Lower lobe of right lung (tissue), 2 donors: ENCODE results near the gene PTBP1. TPM values are rescaled to one million over a fixed set of nuclear protein-coding genes. Genes with fewer than 3 reads are reported as not detected.

ENCODE experiments used
- ATAC-seq, 2 donors: fragments of 200-7000 bp; cut with Tn5 transposase; one replicate each; pipeline ENCODE4 v1.9.1; 2020 to 2022; ENCODE audit warnings: mild to moderate bottlenecking in 2 of 2, moderate library complexity in 2 of 2
- DNase-seq: peaks from one replicate; pipeline ENCODE4 v3.0.0-alpha.2; 2020
- H3K27ac ChIP-seq: fragments of 200-600 bp; one replicate; pipeline ENCODE4 v1.8.0; 2022
- H3K27me3 ChIP-seq: fragments of 200-600 bp; one replicate; pipeline ENCODE4 v1.8.0; 2022; ENCODE audit warnings: low read depth
- H3K36me3 ChIP-seq: fragments of 200-600 bp; one replicate; pipeline ENCODE4 v1.8.0; 2022; ENCODE audit warnings: mild to moderate bottlenecking
- H3K4me1 ChIP-seq: fragments of 200-600 bp; one replicate; pipeline ENCODE4 v1.8.0; 2022
- H3K4me3 ChIP-seq: fragments of 200-600 bp; one replicate; pipeline ENCODE4 v1.8.0; 2022; ENCODE audit warnings: mild to moderate bottlenecking
- H3K9me3 ChIP-seq: fragments of 200-600 bp; one replicate; pipeline ENCODE4 v1.8.0; 2022
- intact Hi-C: fragments of 100-400 bp; cut with DNase I; formaldehyde crosslinking; loops from one replicate; pipeline ENCODE4 v1.11.0; 2022
- total RNA-seq: library from RNA; stranded (reverse); fragmentation: NEBNext Ultra II Directional; extraction: Animal tissue kit (Norgen Biotek cat#: 25700); gene quantifications from one replicate; pipeline ENCODE4 v1.2.1, GENCODE V29; 2021
- TF ChIP-seq, protein P1 (sequence below): fragments of 200-600 bp; IDR thresholded peaks from one replicate; pipeline ENCODE4 v1.8.0; 2022; ENCODE audit warnings: antibody characterized with exemption, mild to moderate bottlenecking
- donor health status: DM: no; HTN: yes; CAD: no; lungs with severe emphysema.

PTBP1 gene
- total RNA-seq, 1 donor from 2014 or later = 254 TPM

DNA sequence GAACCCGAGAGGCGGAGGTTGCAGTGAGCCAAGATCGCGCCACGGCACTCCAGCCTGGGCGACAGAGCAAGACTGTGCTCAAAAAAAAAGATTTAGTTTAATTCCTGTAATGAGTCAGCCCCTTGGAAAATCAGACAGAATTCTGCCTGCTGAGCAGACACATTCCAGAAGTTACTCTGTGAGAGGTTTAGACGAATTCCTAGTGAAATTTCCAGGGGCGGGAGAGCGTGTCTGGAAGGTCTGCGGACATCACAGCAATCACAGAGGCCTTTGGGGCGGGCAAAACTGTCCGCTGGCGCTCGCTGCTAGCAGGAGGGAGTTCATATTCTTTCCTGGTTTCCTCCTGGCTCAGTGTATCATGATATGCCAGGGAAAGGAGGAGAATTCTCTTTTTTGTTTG lies 28.8 kb upstream of the PTBP1 start:
- DNase-seq = no peak
- TF ChIP-seq, protein P1, sequence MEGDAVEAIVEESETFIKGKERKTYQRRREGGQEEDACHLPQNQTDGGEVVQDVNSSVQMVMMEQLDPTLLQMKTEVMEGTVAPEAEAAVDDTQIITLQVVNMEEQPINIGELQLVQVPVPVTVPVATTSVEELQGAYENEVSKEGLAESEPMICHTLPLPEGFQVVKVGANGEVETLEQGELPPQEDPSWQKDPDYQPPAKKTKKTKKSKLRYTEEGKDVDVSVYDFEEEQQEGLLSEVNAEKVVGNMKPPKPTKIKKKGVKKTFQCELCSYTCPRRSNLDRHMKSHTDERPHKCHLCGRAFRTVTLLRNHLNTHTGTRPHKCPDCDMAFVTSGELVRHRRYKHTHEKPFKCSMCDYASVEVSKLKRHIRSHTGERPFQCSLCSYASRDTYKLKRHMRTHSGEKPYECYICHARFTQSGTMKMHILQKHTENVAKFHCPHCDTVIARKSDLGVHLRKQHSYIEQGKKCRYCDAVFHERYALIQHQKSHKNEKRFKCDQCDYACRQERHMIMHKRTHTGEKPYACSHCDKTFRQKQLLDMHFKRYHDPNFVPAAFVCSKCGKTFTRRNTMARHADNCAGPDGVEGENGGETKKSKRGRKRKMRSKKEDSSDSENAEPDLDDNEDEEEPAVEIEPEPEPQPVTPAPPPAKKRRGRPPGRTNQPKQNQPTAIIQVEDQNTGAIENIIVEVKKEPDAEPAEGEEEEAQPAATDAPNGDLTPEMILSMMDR = no peak
- H3K4me1 ChIP-seq = no peaks in the 10 kb centered on the region
- ATAC-seq = no peak
- no peak overlapping the region for H3K4me3 ChIP-seq
- no peaks in the 10 kb centered on the region for H3K36me3 ChIP-seq
- no peaks in the 10 kb centered on the region for H3K9me3 ChIP-seq
- H3K27me3 ChIP-seq = no peaks in the 10 kb centered on the region
- peak overlapping the region; percentile 24 for H3K27ac ChIP-seq
- intact Hi-C loops = no loop called here

DNA sequence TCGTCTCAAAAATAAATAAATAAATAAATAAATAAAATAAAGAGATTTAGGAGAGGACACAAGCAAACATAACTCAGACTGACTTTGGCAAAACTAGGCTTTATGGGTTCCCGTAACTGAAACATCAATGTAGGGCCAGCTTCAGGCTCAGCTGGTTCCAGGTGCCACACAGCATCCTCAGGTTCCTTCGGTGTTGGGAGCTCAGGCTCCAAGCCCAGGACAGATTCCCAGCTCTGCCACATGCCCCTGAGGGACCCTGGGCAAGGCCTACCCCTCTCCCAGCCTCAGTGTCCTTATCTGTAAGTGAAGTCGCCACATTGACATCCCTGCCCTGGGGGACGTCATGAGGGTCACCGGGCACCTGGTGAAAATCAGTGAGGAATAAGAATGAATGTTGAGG lies 27.6 kb upstream of the PTBP1 start:
- TF ChIP-seq, protein P1 = no peak

DNA sequence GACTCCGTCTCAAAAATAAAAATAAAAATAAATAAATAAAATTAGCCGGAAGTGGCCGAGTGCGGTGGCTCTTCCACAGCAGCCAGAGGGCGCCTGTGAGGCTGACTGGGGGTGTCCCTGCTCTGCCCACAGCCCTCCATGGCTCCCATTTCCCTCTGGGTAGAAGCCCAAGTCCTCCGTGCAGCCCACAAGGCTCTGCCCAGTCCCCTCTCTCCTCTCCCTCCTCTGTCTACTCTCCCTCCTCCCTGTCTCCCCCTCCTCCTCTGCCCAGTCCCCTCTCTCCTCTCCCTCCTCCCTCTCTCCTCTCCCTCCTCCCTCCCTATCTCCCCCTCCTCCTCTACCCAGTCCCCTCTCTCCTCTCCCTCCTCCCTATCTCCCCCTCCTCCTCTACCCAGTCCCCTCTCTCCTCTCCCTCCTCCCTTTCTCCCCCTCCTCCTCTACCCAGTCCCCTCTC lies 25.9 kb upstream of the PTBP1 start:
- Histone ChIP-seq H3K27me3 (no peaks in the 10 kb centered on the region), H3K4me3 (no peak overlapping the region), H3K4me1 (no peaks in the 10 kb centered on the region), H3K27ac (no peak overlapping the region), H3K36me3 (no peaks in the 10 kb centered on the region), H3K9me3 (no peaks in the 10 kb centered on the region)
- intact Hi-C loops = loop anchor here (10.0 kb wide), 1 partner anchor 213 kb away; the partner anchor contains the start of gene WDR18
- DNase-seq (no peak), ATAC-seq (peak; percentile 44 to 68)
- TF ChIP-seq, protein P1 = peak; percentile 59

More for the DNA sequence above, 27.6 kb upstream of the PTBP1 start:
- Histone ChIP-seq H3K27ac (no peak overlapping the region), H3K4me1 (no peaks in the 10 kb centered on the region), H3K4me3 (no peak overlapping the region), H3K9me3 (no peaks in the 10 kb centered on the region), H3K27me3 (no peaks in the 10 kb centered on the region), H3K36me3 (no peaks in the 10 kb centered on the region)
- DNase-seq (no peak), ATAC-seq (no peak)
- intact Hi-C loops = loop anchor here (10.0 kb wide), 1 partner anchor 215 kb away; the partner anchor contains the start of gene WDR18

DNA sequence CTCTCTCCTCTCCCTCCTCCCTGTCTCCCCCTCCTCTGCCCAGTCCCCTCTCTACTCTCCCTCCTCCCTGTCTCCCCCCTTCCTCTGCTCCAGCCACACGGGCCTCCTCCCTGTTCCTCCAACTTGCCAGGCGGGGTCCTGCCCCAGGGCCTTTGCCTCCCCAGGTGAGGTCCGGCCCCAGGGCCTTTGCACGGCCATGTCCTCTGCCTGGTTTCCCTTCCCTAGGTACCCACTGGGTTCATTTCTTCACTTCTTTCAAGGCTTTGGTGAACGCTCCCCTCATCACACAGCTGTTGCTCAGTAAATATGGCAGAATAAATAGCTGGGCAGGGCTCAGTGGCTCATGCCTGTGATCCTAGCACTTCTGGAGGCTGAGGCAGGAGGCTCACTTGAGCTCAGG lies 25.2 kb upstream of the PTBP1 start:
- DNase-seq = no peak
- Histone ChIP-seq H3K27me3 (no peaks in the 10 kb centered on the region), H3K36me3 (no peaks in the 10 kb centered on the region), H3K4me1 (no peaks in the 10 kb centered on the region), H3K27ac (no peak overlapping the region), H3K4me3 (no peak overlapping the region), H3K9me3 (no peaks in the 10 kb centered on the region)
- no peak for ATAC-seq
- intact Hi-C loops = loop anchor here (10.0 kb wide), 1 partner anchor 213 kb away; the partner anchor contains the start of gene WDR18
- TF ChIP-seq, protein P1 = no peak

DNA sequence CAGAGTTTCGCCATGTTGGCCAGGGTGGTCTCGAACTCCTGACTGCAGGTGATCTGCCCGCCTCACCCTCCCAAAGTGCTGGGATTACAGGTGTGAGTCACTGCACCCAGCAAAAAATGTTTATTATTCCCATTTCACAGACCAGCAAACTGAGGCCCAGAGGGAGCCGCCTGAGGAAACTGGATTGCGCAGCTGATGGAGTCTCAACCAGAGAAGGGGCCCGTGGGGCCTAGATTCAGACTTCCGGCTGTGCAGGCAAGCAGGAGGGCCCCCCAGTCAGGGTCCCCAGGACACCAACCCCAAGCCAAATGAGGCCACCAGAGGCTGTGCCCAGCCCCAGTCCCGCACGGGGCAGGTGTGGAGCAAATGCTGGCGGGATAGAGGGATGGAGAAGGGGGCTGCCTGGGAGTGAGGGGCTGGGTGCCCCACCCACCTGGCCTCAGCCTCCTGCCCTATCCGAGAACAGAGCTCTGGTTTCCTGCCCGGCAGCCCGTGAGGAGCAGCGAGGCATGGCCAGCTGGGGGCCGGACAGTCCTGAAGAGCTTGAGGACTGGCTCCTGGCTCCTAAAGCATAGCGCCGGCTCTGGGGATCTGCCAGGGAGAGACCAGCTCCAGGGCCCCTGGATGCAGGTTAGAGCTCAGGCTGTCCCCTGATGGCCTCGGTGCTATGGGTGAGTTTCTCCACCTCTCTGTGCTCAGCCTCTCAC lies 24.4 kb upstream of the PTBP1 start:
- peak; percentile 12 to 21 for ATAC-seq
- no peaks in the 10 kb centered on the region for H3K9me3 ChIP-seq
- no peak overlapping the region for H3K27ac ChIP-seq
- TF ChIP-seq, protein P1 = no peak
- no peaks in the 10 kb centered on the region for H3K4me1 ChIP-seq
- intact Hi-C loops = loop anchor here (10.0 kb wide), 1 partner anchor 212 kb away; the partner anchor contains the start of gene WDR18
- H3K27me3 ChIP-seq = no peaks in the 10 kb centered on the region
- no peaks in the 10 kb centered on the region for H3K36me3 ChIP-seq
- no peak for DNase-seq
- no peak overlapping the region for H3K4me3 ChIP-seq
